Stomach (tissue), 9 donors: ENCODE measurements around the gene PCDHGA8. TPM values are rescaled to one million over a fixed set of nuclear protein-coding genes. Genes with fewer than 3 reads are reported as not detected.

Source experiments
- DNase-seq, 2 donors: peaks; one replicate each; pipeline versions ENCODE4 v3.0.0 to v3.0.0-alpha.2; 2013 to 2019
- H3K27ac ChIP-seq, 5 donors: fragments of 200-600 bp in 4 of 5; sonication (generic) in 4 of 5; one replicate each; pipeline ENCODE4 v1.5.1; 2013 to 2019; ENCODE audit warnings: mild to moderate bottlenecking in 1 of 5, moderate library complexity in 1 of 5
- H3K27me3 ChIP-seq, 3 donors: fragments of 200-600 bp; sonication (generic); one replicate each; pipeline ENCODE4 v1.5.1; 2017 to 2019; ENCODE audit warnings: mixed run types in 1 of 3
- H3K36me3 ChIP-seq, 4 donors: fragments of 200-600 bp; sonication (generic); 1 replicate in 3 of 4; 2 replicates in 1 of 4; pipeline ENCODE4 v1.5.1; 2016 to 2019
- H3K4me1 ChIP-seq, 4 donors: fragments of 200-600 bp; sonication (generic); one replicate each; pipeline ENCODE4 v1.5.1; 2016 to 2019
- H3K4me3 ChIP-seq, 4 donors: fragments of 200-600 bp; sonication (generic) in 3 of 4; one replicate each; pipeline ENCODE4 v1.5.1; 2016 to 2019; ENCODE audit warnings: mild to moderate bottlenecking in 1 of 4
- H3K9me3 ChIP-seq, 4 donors: fragments of 200-600 bp; sonication (generic); one replicate each; pipeline ENCODE4 v1.5.1; 2016 to 2019
- CTCF ChIP-seq, 7 experiments: fragments of 450-650 bp in 4 of 7; fragments of 200-600 bp in 3 of 7; sonication (generic) in 3 of 7; IDR thresholded peaks; one replicate each; pipeline ENCODE4 v1.5.1; 2016 to 2019; ENCODE audit warnings: antibody characterized with exemption in 7 of 7, control low read depth in 2 of 7, mild to moderate bottlenecking in 1 of 7
- EP300 ChIP-seq: sonication (generic); formaldehyde crosslinking; IDR thresholded peaks from one replicate; pipeline ENCODE4 v1.6.1; 2017; ENCODE audit warnings: antibody characterized with exemption
- POLR2A ChIP-seq, 4 donors: fragments of 450-650 bp; IDR thresholded peaks; one replicate each; pipeline ENCODE4 v1.6.1; 2016; ENCODE audit warnings: antibody characterized with exemption in 4 of 4, control low read depth in 2 of 4, mild to moderate bottlenecking in 1 of 4, moderate library complexity in 1 of 4
- POLR2AphosphoS5 ChIP-seq, 3 donors: sonication (generic); formaldehyde crosslinking; IDR thresholded peaks; one replicate each; pipeline ENCODE4 v1.6.1; 2016; ENCODE audit warnings: antibody characterized with exemption in 3 of 3
- WGBS, 5 donors: extraction: QIAGEN DNeasy Blood & Tissue Kit in 3 of 5; methylation state at CpG; one replicate each; pipeline versions ENCODE4 v1.1.5 to v1.1.7; 2013 to 2018; 5-methylcytosine and 5-hydroxymethylcytosine counted together
- intact Hi-C: fragments of 100-400 bp; cut with DNase I; formaldehyde crosslinking; loops from one replicate; pipeline ENCODE4 v1.15.1; 2023; ENCODE audit warnings: low total_unique reads
- polyA plus RNA-seq, 3 donors: library from polyadenylated mRNA; stranded (reverse); fragments of 200-250 nt; gene quantifications; one replicate each; pipeline ENCODE4 v1.2.3, GENCODE V29; 2013
- total RNA-seq, 5 donors: library from RNA; depleted of rRNA; stranded (reverse); fragments of >200 nt; gene quantifications; one replicate each; pipeline versions ENCODE4 v1.1.0 to v1.2.3, GENCODE V29; 2014 to 2016
- donor health status: healthy with polysubstance abuse.
- donor health status: Bipolar disorder and iron deficiency.
- donor health status: healthy.

Gene PCDHGA8
- total and polyA plus RNA-seq, 8 donors, result under 0.01 to 12.5 (median 0.29) TPM; not detected in 1

- Histone ChIP-seq H3K9me3 (peaks cover 62 to 97% (median 97%) of the 10 kb centered on the region in 4 donors), H3K4me3 (peak within 1 kb of the TSS; percentile 11 to 31 (median 22)), H3K27me3 (peaks cover 5 to 75% (median 27%) of the 10 kb centered on the region in 3 donors), H3K36me3 (peaks cover 0 to 11% (median 0%) of the 10 kb centered on the region in 4 donors), H3K27ac (no peak within 1 kb of the TSS), H3K4me1 (no peaks in the 10 kb centered on the region)
- whole genome bisulfite sequencing, 5 donors, result 16 to 21% (median 20%) methylated on average over 23 to 24 of the region's 24 CpGs
- intact Hi-C loops, result no loop called here
- DNase-seq, result peak in 1 of 2 donors; percentile 29
- TF ChIP-seq CTCF (IDR thresholded peaks at IDR 0.05) (no peak), POLR2AphosphoS5 (IDR thresholded peaks at IDR 0.05) (no peak), POLR2A (IDR thresholded peaks at IDR 0.05) (no peak), EP300 (no peak)
These were observed 32.5 kb upstream of the PCDHGA8 start, which contains the start of gene PCDHGB2 for GRCh38 chr5:141359790-141360426. TSS of gene PCDHGB2 (plus strand) at chr5:141359994. CDS start at chr5:141360136, 142 bp downstream.

DNA sequence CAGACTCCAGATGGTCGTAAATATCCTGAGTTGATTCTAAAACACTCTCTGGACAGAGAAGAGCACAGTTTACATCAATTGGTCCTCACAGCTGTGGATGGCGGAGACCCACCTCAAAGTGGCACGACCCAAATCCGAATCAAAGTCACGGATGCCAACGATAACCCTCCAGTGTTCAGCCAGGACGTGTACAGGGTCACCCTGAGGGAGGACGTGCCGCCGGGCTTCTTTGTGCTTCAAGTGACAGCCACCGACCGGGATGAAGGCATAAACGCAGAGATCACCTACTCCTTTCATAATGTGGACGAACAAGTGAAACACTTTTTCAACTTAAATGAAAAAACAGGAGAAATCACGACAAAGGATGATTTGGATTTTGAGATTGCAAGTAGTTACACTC is 31.7 kb upstream of the PCDHGA8 start:
- H3K9me3 ChIP-seq, result peaks cover 62 to 97% (median 97%) of the 10 kb centered on the region in 4 donors
- no peak for DNase-seq
- no peak for TF ChIP-seq EP300
- TF ChIP-seq POLR2A (IDR thresholded peaks at IDR 0.05), result no peak
- TF ChIP-seq POLR2AphosphoS5 (IDR thresholded peaks at IDR 0.05), result no peak
- TF ChIP-seq CTCF (IDR thresholded peaks at IDR 0.05), result no peak
- no peaks in the 10 kb centered on the region for H3K4me1 ChIP-seq
- H3K27ac ChIP-seq, result no peak overlapping the region
- 33 to 56% (median 39%) methylated on average over 15 of the region's 15 CpGs for WGBS, 5 donors
- intact Hi-C loops, result no loop called here
- H3K36me3 ChIP-seq, result peaks cover 0 to 11% (median 0%) of the 10 kb centered on the region in 4 donors
- H3K4me3 ChIP-seq, result peak overlapping the region in 1 of 4 donors; percentile 11
- H3K27me3 ChIP-seq, result peaks cover 5 to 77% (median 34%) of the 10 kb centered on the region in 3 donors

DNA sequence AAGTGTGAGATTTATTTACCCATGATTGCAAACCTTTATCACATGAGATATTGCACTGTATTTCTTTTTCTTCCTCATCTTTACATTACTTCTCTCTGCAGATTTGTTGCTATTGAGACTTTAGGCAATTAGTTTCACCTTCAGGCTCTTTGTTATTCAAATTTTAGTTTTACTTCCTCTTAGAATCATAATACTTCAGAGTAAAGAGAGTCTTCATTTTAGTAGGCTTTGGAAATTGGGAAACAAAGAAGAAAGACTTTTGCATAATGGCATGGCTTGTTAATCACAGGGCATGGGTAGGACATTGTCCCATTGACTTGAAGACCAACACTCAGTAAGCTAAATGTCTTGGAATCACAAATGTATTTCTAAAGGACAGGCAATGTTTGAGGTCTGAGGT is 29.7 kb upstream of the PCDHGA8 start:
- TF ChIP-seq EP300 (no peak), POLR2AphosphoS5 (IDR thresholded peaks at IDR 0.05) (no peak), POLR2A (IDR thresholded peaks at IDR 0.05) (no peak), CTCF (IDR thresholded peaks at IDR 0.05) (no peak)
- Histone ChIP-seq H3K4me3 (no peak overlapping the region), H3K4me1 (no peaks in the 10 kb centered on the region), H3K27me3 (peaks cover 5 to 83% (median 40%) of the 10 kb centered on the region in 3 donors), H3K27ac (no peak overlapping the region), H3K9me3 (peaks cover 60 to 97% (median 97%) of the 10 kb centered on the region in 4 donors), H3K36me3 (peaks cover 0 to 5% (median 0%) of the 10 kb centered on the region in 4 donors)
- intact Hi-C loops, result no loop called here
- DNase-seq, result no peak

DNA sequence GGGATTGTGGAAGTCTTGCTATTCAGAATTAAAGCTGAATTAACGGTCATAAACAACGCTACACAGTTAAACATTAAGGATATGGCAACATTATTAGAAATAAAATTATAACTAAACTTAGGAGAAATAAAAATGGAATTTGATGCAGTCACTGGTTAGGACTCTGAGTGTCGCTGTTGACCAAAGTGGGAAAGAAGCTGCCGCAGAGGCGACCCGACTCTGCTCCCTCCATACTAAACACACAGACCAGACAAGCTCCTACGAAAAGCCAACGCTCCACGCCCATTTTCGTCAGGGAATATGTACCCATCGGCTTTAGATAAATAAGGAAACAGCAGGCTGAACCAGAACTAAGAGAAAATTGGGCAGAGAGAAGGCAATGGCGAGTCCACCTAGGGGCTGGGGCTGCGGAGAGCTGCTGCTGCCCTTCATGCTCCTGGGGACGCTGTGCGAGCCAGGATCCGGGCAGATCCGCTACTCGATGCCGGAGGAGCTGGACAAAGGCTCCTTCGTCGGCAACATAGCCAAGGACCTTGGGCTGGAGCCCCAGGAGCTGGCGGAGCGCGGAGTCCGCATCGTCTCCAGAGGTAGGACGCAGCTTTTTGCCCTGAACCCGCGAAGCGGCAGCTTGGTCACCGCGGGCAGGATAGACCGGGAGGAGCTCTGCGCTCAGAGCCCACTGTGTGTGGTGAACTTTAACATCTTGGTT is 28.3 kb upstream of the PCDHGA8 start, which contains the start of gene PCDHGA5:
Gene PCDHGA5 (plus strand): TSS at position 211 of the 709 bp plus-strand sequence. CDS start 169 bp downstream, at position 380.
- DNase-seq, result peak in 1 of 2 donors; percentile 22
- no peaks in the 10 kb centered on the region for H3K4me1 ChIP-seq
- peaks cover 61 to 100% (median 88%) of the 10 kb centered on the region in 4 donors for H3K9me3 ChIP-seq
- H3K27ac ChIP-seq, result no peak within 1 kb of the TSS
- H3K36me3 ChIP-seq, result peaks cover 0 to 5% (median 0%) of the 10 kb centered on the region in 4 donors
- intact Hi-C loops, result no loop called here
- no peak for TF ChIP-seq POLR2A (IDR thresholded peaks at IDR 0.05)
- TF ChIP-seq CTCF (IDR thresholded peaks at IDR 0.05), result no peak
- TF ChIP-seq EP300, result no peak
- TF ChIP-seq POLR2AphosphoS5 (IDR thresholded peaks at IDR 0.05), result no peak
- peaks cover 5 to 79% (median 40%) of the 10 kb centered on the region in 3 donors for H3K27me3 ChIP-seq
- WGBS, 5 donors, result 16 to 28% (median 19%) methylated on average over 32 to 34 of the region's 34 CpGs
- H3K4me3 ChIP-seq, result no peak within 1 kb of the TSS
